GM15510 (cell line): ENCODE results near the gene TECRL.

Experiments used
- POLR2A ChIP-seq: IDR thresholded peaks from 3 replicates; pipeline ENCODE4 v1.6.1; 2011; ENCODE audit warnings: borderline replicate concordance; ENCODE audit not compliant: insufficient read length; ENCODE audit errors: extremely low read depth

Gene TECRL

GRCh38 chr4:64360664-64361398 is 48.4 kb downstream of the TECRL start:
- TF ChIP-seq POLR2A, result no peak

GRCh38 chr4:64359489-64359888 is 49.8 kb downstream of the TECRL start:
- no peak for TF ChIP-seq POLR2A

- no peak for TF ChIP-seq POLR2A
Measured at GRCh38 chr4:64353904-64354303, 55.3 kb downstream of the TECRL start.

GRCh38 chr4:64341711-64342110 is 67.5 kb downstream of the TECRL start:
- TF ChIP-seq POLR2A, result no peak

GRCh38 chr4:64340218-64341110 is 68.8 kb downstream of the TECRL start:
- no peak for TF ChIP-seq POLR2A

- no peak for TF ChIP-seq POLR2A
Measured at GRCh38 chr4:64334964-64335363, 74.3 kb downstream of the TECRL start.

GRCh38 chr4:64330143-64330542 is 79.1 kb downstream of the TECRL start:
- no peak for TF ChIP-seq POLR2A

GRCh38 chr4:64327237-64327636 is 82.0 kb downstream of the TECRL start:
- TF ChIP-seq POLR2A, result no peak

- TF ChIP-seq POLR2A, result no peak
Measured at GRCh38 chr4:64326507-64326906, 82.7 kb downstream of the TECRL start.

GRCh38 chr4:64306255-64306565 is 103.0 kb downstream of the TECRL start:
- TF ChIP-seq POLR2A, result no peak

GRCh38 chr4:64305565-64306254 is 103.5 kb downstream of the TECRL start:
- no peak for TF ChIP-seq POLR2A

GRCh38 chr4:64272432-64272831 is 136.8 kb downstream of the TECRL start:
- TF ChIP-seq POLR2A, result no peak

- TF ChIP-seq POLR2A, result no peak
Measured at GRCh38 chr4:64271601-64272081, 137.6 kb downstream of the TECRL start.

- TF ChIP-seq POLR2A, result no peak
Measured at GRCh38 chr4:64266669-64267068, 142.6 kb downstream of the TECRL start.

- no peak for TF ChIP-seq POLR2A
Measured at GRCh38 chr4:64266263-64266662, 143.0 kb downstream of the TECRL start.
